Mesangial cell (primary cell): ENCODE results near the gene IGBP1. TPM values are rescaled to one million over a fixed set of nuclear protein-coding genes. Genes with fewer than 3 reads are reported as not detected.

Experiments
- total RNA-seq: library from RNA; depleted of rRNA; stranded (reverse); fragments of >200 nt; gene quantifications from 2 replicates; pipeline ENCODE4 v1.2.3, GENCODE V29; 2015

The IGBP1 gene
- 29.0 and 61.9 TPM in 2 replicates for total RNA-seq

GRCh38 chrX:70133303-70134115 is at the start of gene IGBP1:
IGBP1 (plus strand) TSS chrX:70133447; CDS start chrX:70133948, 501 bp downstream.

GRCh38 chrX:70176938-70177533 is 43.8 kb downstream of the IGBP1 start, which contains the start of gene DGAT2L6:
DGAT2L6 (plus strand) TSS chrX:70177483; CDS start chrX:70177583, 100 bp downstream.

Other genes starting within 250 kb of the IGBP1 start
- not detected in 2 replicates for gene AWAT2, start 83.5 kb upstream of the IGBP1 start, total RNA-seq
- gene OTUD6A, start 71.0 kb upstream of the IGBP1 start, total RNA-seq = not detected in 2 replicates
- gene DGAT2L6, start 44.0 kb downstream of the IGBP1 start, total RNA-seq = not detected in 2 replicates
- not detected in 2 replicates for gene AWAT1, start 101.2 kb downstream of the IGBP1 start, total RNA-seq
- 0.13 TPM in 1 of 2 replicates, not detected in the other for gene P2RY4, start 126.8 kb downstream of the IGBP1 start, total RNA-seq
- not detected in 2 replicates for gene ARR3, start 134.9 kb downstream of the IGBP1 start, total RNA-seq
- not detected in 2 replicates for gene RAB41, start 148.7 kb downstream of the IGBP1 start, total RNA-seq
- 52.2 and 58.7 TPM in 2 replicates for gene PDZD11, start 156.5 kb downstream of the IGBP1 start, total RNA-seq
- 0.76 and 23.8 TPM in 2 replicates for gene KIF4A, start 156.7 kb downstream of the IGBP1 start, total RNA-seq